Gastroesophageal sphincter (tissue), 4 donors: ENCODE measurements around the gene PLEKHG5. TPM values are rescaled to one million over a fixed set of nuclear protein-coding genes. Genes with fewer than 3 reads are reported as not detected.

Experiments
- ATAC-seq: fragments of 150-250 bp; one replicate; pipeline ENCODE4 v1.9.1; 2016; ENCODE audit warnings: mild to moderate bottlenecking, moderate library complexity
- H3K27ac ChIP-seq, 4 donors: fragments of 200-600 bp; sonication (generic) in 3 of 4; 1 replicate in 3 of 4; 2 replicates in 1 of 4; pipeline ENCODE4 v1.5.1; 2016 to 2019
- H3K27me3 ChIP-seq: fragments of 200-600 bp; sonication (generic); one replicate; pipeline ENCODE4 v1.5.1; 2019
- H3K36me3 ChIP-seq, 2 donors: fragments of 200-600 bp; sonication (generic); one replicate each; pipeline ENCODE4 v1.5.1; 2019; ENCODE audit warnings: control low read depth in 1 of 2
- H3K4me1 ChIP-seq, 3 donors: fragments of 200-600 bp; sonication (generic); 1 replicate in 2 of 3; 2 replicates in 1 of 3; pipeline ENCODE4 v1.5.1; 2016 to 2019; ENCODE audit warnings: control low read depth in 2 of 3
- H3K4me3 ChIP-seq, 2 donors: fragments of 200-600 bp; sonication (generic); one replicate each; pipeline ENCODE4 v1.5.1; 2019; ENCODE audit warnings: mild to moderate bottlenecking in 1 of 2, moderate library complexity in 1 of 2
- H3K9me3 ChIP-seq, 3 donors: fragments of 200-600 bp; sonication (generic); one replicate each; pipeline ENCODE4 v1.5.1; 2017 to 2019; ENCODE audit warnings: control low read depth in 2 of 3
- EP300 ChIP-seq: sonication (generic); formaldehyde crosslinking; IDR thresholded peaks from one replicate; pipeline ENCODE4 v1.6.1; 2017; ENCODE audit warnings: antibody characterized with exemption, mild to moderate bottlenecking
- POLR2A ChIP-seq, 2 donors: fragments of 450-650 bp; IDR thresholded peaks; one replicate each; pipeline ENCODE4 v1.6.1; 2017; ENCODE audit warnings: antibody characterized with exemption in 2 of 2, mild to moderate bottlenecking in 2 of 2, moderate library complexity in 1 of 2
- POLR2AphosphoS5 ChIP-seq: sonication (generic); formaldehyde crosslinking; IDR thresholded peaks from one replicate; pipeline ENCODE4 v1.6.1; 2017; ENCODE audit warnings: antibody characterized with exemption
- WGBS, 2 donors: methylation state at CpG; one replicate each; pipeline ENCODE4 v1.1.5; 2018; ENCODE audit warnings: low coverage in 1 of 2; 5-methylcytosine and 5-hydroxymethylcytosine counted together
- total RNA-seq, 4 donors: library from RNA; depleted of rRNA; stranded (reverse); fragments of >200 nt; gene quantifications; one replicate each; pipeline ENCODE4 v1.1.0, GENCODE V29; 2016
- TF ChIP-seq, protein P1 (sequence below), 4 experiments: fragments of 200-600 bp in 2 of 4; fragments of 450-650 bp in 2 of 4; sonication (generic) in 1 of 4; IDR thresholded peaks; one replicate each; pipeline ENCODE4 v1.5.1; 2017 to 2019; ENCODE audit warnings: antibody characterized with exemption in 4 of 4, mild to moderate bottlenecking in 2 of 4, moderate library complexity in 2 of 4

Gene PLEKHG5
- total RNA-seq, 4 donors from 2014 or later, result 8.6 to 14.0 (median 11.4) TPM

GRCh38 chr1:6487804-6488484, 3.5 kb downstream of the PLEKHG5 start:
- Histone ChIP-seq H3K9me3 (no peaks in the 10 kb centered on the region), H3K36me3 (no peaks in the 10 kb centered on the region), H3K4me3 (no peak overlapping the region), H3K27me3 (peaks cover 33% of the 10 kb centered on the region), H3K4me1 (peaks cover 0 to 64% (median 27%) of the 10 kb centered on the region in 3 donors), H3K27ac (no peak overlapping the region)
- ATAC-seq, result no peak
- TF ChIP-seq, protein P1, sequence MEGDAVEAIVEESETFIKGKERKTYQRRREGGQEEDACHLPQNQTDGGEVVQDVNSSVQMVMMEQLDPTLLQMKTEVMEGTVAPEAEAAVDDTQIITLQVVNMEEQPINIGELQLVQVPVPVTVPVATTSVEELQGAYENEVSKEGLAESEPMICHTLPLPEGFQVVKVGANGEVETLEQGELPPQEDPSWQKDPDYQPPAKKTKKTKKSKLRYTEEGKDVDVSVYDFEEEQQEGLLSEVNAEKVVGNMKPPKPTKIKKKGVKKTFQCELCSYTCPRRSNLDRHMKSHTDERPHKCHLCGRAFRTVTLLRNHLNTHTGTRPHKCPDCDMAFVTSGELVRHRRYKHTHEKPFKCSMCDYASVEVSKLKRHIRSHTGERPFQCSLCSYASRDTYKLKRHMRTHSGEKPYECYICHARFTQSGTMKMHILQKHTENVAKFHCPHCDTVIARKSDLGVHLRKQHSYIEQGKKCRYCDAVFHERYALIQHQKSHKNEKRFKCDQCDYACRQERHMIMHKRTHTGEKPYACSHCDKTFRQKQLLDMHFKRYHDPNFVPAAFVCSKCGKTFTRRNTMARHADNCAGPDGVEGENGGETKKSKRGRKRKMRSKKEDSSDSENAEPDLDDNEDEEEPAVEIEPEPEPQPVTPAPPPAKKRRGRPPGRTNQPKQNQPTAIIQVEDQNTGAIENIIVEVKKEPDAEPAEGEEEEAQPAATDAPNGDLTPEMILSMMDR (IDR thresholded peaks at IDR 0.05), result no peak
- TF ChIP-seq POLR2AphosphoS5 (no peak), EP300 (no peak), POLR2A (IDR thresholded peaks at IDR 0.05) (no peak)
- WGBS, 2 donors, result 80 to 85% methylated on average over 1 to 4 of the region's 14 CpGs

GRCh38 chr1:6486433-6487011, 4.9 kb downstream of the PLEKHG5 start:
- Histone ChIP-seq H3K36me3 (no peaks in the 10 kb centered on the region), H3K4me1 (peaks cover 0 to 55% (median 24%) of the 10 kb centered on the region in 3 donors), H3K27ac (peak overlapping the region in 1 of 4 donors; percentile 69), H3K4me3 (peak overlapping the region in 1 of 2 donors; percentile 52), H3K9me3 (no peaks in the 10 kb centered on the region), H3K27me3 (peaks cover 33% of the 10 kb centered on the region)
- 20% methylated on average over 1 of the region's 15 CpGs; no CpG with 5 or more reads in 1 of the 2 donors for WGBS, 2 donors
- TF ChIP-seq POLR2A (IDR thresholded peaks at IDR 0.05), result no peak
- TF ChIP-seq, protein P1 (IDR thresholded peaks at IDR 0.05), result peak in 3 of 4 experiments; percentile 71 to 86 (median 83)
- peak; percentile 68 for ATAC-seq

- H3K27me3 ChIP-seq, result peaks cover 33% of the 10 kb centered on the region
- peak overlapping the region; percentile 2 to 52 for H3K4me3 ChIP-seq
- no peaks in the 10 kb centered on the region for H3K36me3 ChIP-seq
- H3K9me3 ChIP-seq, result no peaks in the 10 kb centered on the region
- no peak for TF ChIP-seq POLR2A (IDR thresholded peaks at IDR 0.05)
- TF ChIP-seq, protein P1 (IDR thresholded peaks at IDR 0.05), result no peak
- TF ChIP-seq POLR2AphosphoS5, result no peak
- no peak for TF ChIP-seq EP300
- WGBS, 2 donors, result no CpG with 5 or more reads among the region's 80 CpGs
- peak overlapping the region in 3 of 4 donors; percentile 31 to 69 (median 51) for H3K27ac ChIP-seq
- no peak for ATAC-seq
- H3K4me1 ChIP-seq, result peaks cover 0 to 44% (median 16%) of the 10 kb centered on the region in 3 donors
Measured at GRCh38 chr1:6485168-6486101, 6.0 kb downstream of the PLEKHG5 start.

DNA sequence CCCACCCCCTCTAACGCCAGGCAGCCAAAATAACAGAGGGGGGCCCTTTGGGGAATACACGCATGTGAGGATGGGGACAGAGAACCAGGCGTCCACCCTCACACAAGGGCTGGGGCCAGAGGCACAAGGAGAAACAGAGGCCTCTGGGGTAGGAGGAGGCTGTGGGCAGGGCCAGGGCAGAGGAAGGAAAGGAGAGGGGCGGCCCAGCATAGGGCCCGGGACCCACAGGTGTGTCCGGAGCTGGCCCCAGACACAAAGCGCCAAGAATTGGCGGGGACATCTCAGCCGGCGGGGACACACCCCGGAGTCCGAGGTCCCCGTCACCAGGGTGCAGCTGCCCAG, 6.7 kb downstream of the PLEKHG5 start:
- ATAC-seq, result no peak
- Histone ChIP-seq H3K9me3 (no peaks in the 10 kb centered on the region), H3K36me3 (no peaks in the 10 kb centered on the region), H3K27me3 (peaks cover 33% of the 10 kb centered on the region), H3K4me3 (peak overlapping the region in 1 of 2 donors; percentile 52), H3K4me1 (peaks cover 0 to 38% (median 11%) of the 10 kb centered on the region in 3 donors), H3K27ac (peak overlapping the region in 3 of 4 donors; percentile 31 to 69 (median 51))
- WGBS, 2 donors, result 24% methylated on average over 2 of the region's 13 CpGs; no CpG with 5 or more reads in 1 of the 2 donors
- no peak for TF ChIP-seq POLR2AphosphoS5
- TF ChIP-seq, protein P1 (IDR thresholded peaks at IDR 0.05), result no peak
- TF ChIP-seq POLR2A (IDR thresholded peaks at IDR 0.05), result no peak
- no peak for TF ChIP-seq EP300
